Stimulated activated CD8-positive, alpha-beta memory T cell treated with anti-CD3 and anti-CD28 coated beads, Interleukin-12 subunit alpha, Interleukin-12 subunit beta, amount 100 ng/mL, for 24 hours (primary cell): ENCODE measurements around the gene EGFL7.

Experiments
- DNase-seq: peaks from one replicate; pipeline ENCODE4 v3.0.0-alpha.2; 2020; ENCODE audit errors: extremely low read depth

EGFL7 gene

DNA sequence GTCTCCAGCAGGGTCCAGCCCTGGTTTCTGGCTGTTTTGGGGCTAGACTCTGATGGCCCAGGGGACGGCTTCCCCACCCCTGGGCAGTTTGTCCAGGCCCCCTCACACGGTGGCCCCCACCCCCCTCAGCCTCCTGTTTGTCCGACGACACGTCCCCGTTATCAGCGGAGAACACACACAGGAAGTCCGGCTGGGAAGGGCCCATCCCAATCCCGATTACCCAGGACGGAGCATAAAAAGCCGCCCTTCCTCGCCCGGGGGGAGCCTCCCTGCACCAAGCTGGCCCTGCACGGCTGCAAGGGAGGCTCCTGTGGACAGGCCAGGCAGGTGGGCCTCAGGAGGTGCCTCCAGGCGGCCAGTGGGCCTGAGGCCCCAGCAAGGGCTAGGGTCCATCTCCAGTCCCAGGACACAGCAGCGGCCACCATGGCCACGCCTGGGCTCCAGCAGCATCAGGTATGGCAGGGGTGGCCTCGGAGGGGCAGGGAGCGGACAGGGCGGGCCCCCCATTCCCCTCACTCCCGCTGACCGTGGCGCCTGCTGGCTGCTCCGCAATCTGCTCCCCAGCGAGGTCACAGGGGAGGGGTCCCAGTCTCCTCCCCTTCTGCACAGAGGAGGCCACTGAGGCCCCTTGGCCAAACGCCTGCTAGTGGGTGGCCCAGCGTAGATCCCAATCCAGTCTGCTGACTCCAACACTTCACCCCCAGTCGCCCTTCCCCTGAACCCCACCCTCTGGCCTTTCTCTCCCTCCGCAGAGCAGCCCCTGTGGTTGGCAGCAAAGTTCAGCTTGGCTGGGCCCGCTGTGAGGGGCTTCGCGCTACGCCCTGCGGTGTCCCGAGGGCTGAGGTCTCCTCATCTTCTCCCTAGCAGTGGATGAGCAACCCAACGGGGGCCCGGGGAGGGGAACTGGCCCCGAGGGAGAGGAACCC, at the start of gene EGFL7:
TSS of gene EGFL7 (plus strand) at position 261 of the 926 bp plus-strand sequence. CDS start 5,367 bp downstream, outside the sequence.
- DNase-seq: no peak

DNA sequence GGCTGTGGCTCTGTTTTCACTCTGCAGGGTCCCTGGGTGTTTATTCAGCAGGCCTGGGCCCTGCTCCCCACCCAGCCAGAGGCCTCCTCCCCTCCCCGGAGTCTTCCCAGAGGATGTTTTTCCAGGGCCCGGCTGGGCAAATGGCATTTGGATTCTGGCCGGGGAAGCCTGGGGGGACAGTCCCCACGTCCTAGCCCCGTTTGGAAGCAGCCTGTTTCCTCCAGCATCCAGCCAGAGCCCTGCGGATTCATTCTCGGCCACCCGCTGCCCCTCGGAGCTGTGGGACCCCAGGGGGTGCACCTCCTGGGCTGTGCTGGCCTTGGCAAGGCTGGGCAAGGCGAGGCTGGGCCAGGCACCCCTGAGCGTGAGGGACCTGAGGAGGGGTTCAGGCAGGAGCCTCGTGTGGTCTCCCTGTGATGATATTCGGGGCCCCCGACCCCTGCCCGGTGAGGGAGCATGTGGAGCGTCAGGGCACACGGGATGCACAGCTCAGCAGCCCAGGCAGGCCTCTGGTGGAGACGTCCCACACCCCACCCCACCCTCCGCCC, 48.8 kb upstream of the EGFL7 start:
- no peak for DNase-seq

DNA sequence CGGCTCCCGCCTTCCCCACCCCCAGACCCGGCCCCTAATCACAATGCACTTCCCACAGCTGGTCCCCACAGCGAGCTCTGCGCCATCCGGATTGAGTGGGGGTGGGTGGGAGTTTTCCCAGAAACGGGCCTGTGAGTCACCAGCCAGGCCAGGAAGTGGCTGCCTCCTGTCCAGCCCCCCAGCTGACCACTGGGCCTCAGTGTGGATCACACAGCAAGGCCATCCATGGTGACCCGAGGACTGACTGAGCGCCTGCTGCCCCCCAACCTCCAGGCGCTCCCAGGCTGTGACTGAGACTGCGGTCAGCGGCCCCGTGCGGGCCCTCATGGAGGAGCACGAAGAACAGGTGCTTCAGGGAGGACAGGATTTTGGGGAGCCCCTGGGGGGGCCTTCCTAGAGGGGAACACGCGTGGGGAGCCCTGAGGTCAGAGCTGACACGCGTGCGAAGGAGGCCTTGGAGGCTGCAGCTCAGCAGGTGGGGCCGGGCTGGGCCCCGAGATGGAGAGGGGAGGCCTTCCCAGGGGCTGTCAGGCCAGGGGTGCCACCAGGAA, 48.3 kb upstream of the EGFL7 start:
- DNase-seq: no peak

DNA sequence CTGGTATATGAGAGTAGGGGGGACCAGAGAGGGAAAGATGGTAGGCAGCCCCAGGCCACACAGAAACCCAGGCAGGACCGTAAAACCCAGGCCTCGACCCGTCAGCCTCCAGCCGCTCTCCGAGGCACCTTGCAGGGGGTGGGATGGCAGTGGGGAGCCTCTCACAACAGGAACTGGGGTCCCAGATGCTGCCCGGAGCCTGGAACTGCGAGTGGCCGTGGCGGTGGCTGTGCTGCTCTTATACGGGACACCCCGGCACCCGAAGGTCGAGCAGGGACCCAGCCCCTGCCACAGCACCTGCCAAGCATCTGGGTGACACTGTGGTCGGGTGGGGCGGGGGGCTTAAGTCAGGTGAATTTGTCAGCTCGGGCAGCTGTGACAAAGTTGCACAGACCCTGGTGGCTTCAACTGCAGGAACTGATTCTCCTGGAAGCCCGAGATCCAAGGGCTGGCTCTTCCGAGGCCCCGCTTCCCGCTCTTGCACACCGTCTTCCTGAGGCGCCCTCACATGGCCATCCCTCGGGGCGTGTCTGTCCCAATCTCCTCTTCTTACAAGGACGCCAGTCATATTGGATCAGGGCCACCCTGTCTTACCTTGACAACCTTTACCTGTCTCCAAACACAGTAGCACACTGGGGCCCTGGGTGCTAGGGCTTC, 47.6 kb upstream of the EGFL7 start:
- DNase-seq: no peak

DNA sequence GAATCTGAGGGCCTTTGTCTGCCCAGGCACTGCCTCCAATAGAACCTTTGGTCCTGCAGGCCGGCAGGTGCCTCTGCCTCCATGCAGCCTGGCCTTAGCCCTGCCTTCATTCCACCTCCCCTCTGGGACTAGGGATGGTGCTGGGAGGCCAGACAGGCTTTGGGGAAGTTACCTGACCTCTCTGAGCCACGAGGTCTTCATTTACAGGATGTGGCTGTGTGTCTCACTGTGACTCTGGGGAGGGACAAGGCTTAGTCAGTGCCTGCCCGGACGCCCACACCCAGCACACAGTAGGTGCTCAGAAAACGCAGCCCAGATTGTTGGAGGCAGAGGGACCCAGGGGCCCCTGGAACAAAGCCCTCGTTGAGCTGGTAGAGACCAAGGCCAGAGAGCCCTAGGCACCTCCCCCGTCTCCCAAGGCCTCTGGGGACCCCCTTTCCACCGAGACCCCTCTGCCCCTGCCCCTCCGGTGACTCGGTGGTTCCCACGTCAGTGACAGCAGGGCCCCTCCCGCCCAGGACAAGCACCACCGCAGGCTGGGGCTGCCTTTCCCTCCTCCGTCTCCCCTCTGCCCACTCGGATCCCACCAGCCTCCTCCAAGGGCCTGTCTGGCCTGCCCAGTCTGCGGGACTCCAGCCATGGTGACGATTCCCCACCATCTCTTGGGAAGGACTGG, 46.9 kb upstream of the EGFL7 start:
- no peak for DNase-seq

DNA sequence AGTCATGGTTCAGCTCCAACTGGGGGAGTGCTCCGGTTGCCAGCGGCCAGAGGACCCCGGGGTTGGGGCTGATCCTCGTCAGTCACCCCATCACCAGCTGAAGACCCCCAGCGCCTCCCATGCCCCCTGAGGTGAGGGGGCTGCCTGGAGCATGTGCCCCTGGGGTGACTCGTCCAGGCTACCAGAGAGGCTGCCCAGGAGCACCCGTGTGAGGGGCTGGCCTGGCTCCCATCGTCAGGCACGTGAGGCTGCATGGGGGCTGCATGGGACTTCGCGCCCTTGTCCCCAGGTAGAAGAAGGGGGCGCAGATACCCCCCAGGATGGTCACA, 46.4 kb upstream of the EGFL7 start:
- no peak for DNase-seq

DNA sequence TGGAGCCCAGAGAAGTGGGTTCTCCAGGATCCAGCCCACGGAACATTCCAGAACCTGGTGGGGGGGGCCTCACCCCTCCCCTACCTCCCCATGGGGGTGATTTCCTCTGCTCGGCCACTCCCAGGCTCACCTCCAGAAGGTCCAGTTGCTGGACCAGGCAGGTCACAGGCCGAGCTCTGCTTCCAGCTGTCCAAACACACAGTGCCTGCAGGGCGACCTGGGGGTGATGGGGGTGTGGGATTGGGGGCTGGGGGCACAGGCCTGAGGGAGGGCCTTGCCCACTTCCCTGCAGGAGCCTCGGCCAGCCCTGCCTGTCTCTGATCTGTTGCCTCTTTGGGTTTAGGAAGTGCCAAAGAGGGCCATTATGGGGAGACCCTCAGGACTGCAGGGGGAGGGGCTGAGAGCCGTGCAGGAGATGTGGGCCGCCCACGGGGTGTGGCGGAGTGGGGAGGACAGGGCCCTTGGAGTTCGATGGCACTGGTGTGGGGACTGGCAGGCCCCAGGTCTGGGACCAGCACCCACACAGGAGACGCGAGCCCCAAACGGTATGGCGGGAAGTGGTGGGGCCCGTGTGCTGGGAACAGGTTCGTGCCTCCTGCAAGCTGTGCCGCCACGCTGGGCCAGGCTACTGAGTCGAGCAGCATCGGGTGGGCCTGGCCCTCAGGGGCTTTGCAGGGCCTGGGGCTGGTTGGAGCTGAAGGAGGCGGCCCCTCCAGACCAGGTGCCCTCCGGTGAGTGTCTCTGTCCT, 45.6 kb upstream of the EGFL7 start:
- DNase-seq: no peak

DNA sequence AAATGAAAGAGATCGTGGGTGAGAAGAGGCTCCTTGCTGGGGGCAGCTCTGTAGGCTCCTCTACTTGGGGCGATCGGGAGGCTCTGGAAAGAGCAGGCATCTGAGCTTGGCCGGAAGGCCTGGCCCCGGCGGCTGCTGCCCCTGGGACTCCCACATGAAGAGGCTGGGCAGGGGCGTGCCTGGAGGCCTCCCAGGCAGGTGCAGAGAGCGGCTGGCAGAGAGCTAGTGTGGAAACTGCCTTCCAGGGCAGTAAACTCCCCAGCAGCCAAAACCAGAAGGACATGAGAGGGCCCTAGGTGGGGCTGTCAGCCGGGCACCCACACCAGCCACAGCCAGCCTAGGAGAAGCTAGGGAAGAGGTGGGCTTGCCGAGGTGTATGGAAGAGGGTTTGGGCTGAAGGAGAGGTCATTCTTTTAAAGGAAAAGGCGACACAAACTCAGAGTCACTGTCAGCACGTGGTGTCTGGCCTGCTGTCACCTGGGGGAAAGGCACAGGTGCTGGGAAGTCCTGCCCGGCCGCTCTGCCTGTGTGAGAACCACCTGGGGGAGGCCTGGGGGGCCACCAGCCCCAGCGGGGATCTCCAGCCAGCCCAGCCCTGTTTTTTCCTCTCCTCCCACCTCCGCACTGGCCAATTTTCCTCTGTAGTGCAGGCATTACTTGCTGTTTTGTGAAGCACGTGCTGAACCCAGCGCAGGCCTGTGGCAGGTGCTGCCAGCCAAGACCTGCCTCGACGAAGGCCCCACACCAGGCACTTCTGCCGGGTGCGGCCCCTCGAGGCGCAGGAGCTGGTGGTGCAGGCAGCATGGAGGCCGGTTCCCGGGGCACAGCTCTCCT, 44.8 kb upstream of the EGFL7 start:
- DNase-seq: no peak

DNA sequence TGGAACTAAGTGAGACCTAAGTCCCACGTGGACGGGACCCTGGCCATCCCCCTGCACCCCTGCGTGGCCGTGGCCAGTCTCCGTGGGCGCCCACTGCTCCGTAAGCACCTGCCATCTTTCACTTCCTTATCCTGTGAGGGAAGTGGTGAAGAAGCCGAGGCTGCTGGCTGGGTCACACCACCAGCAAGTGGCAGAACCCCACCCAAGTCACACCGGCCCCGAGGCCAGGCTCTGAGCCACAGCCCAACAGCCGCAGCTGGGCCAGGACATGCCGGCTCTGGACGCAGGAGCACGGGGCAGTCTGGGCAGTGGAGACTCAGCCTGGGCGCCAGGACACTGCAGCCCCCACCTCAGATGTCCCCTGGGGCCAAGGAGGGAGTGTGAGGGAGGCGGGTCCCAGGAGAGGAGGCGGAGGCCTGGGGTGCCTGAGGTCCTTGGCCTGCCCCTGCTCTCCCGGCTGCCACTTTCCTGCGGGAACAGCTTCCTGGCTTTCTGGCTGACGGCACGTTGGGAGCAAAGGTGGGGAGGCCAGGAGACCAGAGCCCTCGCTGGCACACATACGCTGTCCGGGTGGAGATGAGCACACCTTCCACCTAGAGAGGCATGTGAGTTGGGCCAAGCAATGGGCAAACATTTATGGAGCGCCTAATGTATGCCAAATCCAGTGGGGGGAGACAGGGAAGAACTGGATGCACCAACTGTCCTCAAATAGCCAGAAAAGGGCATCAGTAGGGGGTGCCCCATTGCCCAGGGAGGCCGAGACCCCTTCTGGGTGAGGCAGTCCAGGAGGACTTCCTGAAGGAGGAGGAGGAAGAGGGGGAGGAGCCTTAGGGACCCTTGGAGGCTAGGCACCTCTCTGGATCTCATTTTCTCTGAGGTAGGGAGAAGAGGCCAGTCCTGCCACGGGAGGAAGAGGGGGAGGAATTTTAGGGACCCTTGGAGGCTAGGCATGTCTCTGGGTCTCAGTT, 43.9 kb upstream of the EGFL7 start:
- DNase-seq: no peak

DNA sequence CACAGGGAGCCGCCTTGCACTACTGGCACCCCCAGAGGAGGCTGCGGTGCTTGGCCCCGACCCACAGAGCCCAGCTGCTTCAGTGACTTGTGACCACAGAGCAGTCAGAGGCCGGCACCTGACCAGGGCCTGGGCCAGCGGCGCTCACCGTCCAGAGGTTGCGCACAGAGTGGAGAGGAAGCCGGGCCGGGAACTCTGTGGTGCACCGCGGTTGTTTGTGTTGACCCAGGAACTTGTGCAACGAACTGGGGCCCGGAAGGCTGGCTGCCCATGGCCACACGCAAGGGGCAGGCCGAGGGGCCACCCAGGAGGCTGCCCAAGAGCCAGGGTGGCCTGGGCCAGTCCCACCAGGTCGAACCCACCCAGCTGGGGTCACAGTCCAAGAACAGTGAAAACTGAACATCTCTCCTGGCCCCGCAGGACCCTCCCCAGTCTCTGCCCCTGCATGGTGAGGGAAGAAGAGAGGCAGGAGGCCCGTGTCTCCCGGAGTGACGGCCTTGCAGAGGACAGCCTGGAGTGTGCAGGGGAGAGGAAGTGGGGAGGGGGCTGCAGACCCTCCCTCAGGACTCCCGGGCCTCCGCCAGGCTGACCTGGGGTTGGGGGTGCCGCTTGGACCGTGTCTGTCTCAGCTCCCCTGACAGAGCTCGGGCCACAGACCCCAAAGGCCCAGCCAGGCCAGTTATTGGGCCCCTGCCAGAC, 42.8 kb upstream of the EGFL7 start:
- no peak for DNase-seq

DNA sequence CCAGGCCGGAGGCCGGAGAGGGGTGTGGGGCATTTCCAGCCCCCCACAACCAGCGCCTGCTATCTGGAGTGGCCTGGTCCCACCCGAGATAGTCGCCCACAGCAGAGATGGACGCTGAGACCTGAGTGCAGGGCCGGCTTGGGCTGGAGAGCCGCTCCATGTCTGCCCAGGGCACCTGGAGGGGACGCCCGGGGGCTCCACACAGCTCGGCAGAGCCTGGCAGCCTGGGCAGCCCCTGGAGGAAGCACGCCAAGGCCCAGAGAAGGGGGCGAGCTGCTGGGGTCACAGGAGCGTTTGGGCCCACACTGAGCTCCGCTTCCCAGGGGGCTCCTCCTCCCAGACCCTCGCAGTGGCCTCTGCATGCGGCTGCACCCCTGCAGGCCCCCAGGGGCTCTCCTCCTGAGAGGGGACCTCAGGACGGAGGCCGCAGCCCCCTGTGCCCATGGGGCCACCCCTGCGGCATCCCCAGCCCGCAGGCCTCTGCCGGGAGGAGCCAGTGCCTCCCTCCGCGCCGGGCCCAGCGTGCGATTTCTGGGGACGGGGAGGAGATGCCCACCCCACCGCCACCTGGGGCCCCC, 42.2 kb upstream of the EGFL7 start:
- DNase-seq: no peak

DNA sequence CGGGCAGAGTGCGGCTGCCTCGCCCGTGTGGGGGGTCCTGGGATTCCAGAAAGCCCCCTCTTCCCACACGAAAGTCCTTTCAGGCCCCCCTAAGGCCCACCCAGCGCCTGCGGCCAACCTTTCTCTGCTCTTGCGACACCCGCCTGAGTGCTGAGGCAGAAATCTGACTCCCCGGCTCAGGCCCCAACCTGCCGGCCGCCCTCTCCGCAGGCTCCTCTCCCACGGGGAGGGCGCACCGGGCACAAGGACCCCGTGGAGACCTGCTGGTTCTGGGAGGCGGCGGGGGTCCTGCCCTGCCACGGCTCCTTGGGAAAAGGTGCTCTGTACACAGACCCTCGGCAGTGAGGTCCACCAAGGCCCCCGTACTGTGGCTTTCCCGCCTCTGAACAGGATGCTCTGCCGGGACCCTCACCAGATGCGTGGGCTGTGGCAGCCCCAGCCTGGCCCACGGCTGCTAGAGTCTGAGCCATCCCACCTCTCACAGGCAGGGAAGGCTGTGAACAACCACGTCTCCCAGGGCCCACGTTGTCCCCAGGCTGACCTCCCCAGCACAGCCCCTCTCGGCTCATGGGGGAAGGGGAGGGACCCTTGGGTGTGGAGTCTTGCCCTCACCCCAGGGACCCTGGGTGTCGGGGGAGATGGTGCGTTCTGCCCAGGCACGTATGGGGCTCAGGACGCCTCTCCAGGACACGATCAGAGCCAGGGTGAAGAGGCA, 41.5 kb upstream of the EGFL7 start:
- DNase-seq: no peak

DNA sequence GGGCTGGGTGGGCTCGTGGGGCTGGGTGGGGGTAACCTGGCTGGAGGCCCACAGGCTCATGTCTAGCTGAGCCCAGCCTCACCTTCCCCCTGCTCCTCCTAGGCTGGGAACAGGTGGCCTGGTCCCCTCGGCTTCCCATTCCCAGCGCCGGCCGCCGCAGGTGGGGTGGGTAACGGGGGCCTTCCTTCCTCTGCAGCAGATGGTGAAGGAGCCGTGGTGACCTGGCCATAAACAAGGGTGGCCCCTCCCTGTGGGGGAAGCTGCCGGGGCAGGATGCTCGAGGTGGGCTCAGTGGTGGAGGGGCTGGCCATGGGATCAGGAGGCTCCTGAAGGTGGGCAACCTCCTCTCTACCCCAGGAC, 41.0 kb upstream of the EGFL7 start:
- DNase-seq: no peak

DNA sequence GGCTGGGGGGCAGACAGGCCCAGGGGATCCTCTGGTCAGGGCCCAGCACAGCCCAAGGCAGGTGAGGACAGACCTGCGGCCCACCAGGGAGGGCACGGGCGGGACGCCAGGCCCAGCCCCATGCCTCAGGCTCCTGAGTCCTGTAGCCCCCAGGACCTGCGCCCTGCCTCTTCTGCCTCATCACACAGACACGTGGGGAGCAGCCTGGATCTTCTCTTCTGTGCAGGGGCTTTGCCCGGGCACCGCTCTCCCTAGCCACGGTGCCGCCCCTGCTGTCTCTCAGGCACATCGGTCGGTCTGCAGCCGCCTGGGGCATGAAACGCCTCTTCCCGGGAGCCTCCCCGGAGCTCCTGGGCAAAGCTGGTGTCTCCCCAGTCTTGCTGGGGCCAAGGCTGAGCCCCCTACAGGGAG, 40.2 kb upstream of the EGFL7 start:
- no peak for DNase-seq

DNA sequence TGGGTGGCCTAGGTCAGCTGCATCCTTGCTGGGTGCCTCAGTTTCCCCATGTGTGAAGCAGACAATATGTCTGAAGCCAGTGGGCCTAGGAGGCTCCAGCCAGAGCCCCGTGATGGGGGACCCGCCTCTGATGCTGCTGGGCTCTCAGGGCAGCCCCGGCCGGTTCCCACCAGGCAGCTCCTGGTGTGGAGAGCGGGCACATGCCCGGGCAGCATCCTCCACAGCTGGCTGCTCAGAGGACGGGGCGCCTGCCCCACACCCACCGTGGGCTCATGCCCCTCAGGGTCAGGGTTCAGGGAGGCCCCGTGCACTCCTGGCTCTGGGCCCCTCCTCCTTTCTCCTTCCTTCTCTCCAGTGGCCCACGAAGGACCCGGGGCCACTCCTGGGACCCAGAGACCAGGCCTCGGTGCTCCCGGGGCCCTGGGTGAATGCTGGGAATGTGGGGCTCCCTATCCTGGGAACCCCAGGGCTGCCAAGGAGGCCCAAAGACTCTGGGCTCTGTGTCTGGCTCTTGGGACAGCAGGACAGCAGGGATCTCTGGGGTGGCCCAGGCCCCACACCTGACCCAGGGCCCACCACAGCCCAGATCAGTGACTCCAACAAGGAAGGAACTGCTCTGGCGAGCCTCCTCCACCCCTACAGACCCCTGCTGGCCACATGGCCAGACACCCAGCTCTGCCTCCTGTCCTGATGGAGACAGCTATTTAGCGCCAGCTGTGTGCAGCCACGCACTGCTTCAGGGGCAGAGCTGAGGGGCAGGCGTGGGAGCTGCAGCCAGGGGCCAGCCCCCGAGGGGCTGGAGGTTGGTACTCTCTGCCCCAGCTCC, 39.5 kb upstream of the EGFL7 start:
- DNase-seq: no peak

DNA sequence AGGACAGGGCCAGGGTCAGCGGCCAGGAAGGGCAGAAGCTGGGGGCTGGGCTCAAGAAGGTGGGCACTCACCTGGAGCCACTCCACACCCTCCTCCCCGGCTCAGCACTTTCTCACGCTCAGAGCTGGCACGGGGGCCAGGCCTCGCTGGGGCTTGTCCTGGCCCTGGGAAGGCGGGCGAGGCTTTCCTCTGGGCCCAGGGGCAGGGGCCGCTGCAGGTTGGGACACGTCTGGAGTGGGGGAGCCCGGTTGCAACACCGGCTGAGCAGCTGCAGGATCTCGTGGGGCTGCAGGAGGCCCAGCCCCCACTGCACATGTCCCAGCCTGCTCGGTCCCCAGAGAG, 38.9 kb upstream of the EGFL7 start:
- no peak for DNase-seq
